Transverse colon (tissue), 4 donors: ENCODE measurements around the gene PRM2. TPM values are rescaled to one million over a fixed set of nuclear protein-coding genes. Genes with fewer than 3 reads are reported as not detected.

Experiments
- DNase-seq: peaks from one replicate; pipeline ENCODE4 v3.0.0-alpha.2; 2019
- H3K27ac ChIP-seq, 4 donors: fragments of 200-600 bp; sonication (generic); 2 replicates each; pipeline ENCODE4 v1.5.1; 2016 to 2018; ENCODE audit warnings: inconsistent platforms in 4 of 4
- H3K27me3 ChIP-seq: fragments of 200-600 bp; sonication (generic); 2 replicates; pipeline ENCODE4 v1.5.1; 2017; ENCODE audit warnings: inconsistent platforms
- H3K36me3 ChIP-seq, 4 donors: fragments of 200-600 bp; sonication (generic); 2 replicates each; pipeline ENCODE4 v1.5.1; 2017 to 2019; ENCODE audit warnings: inconsistent platforms in 4 of 4
- H3K4me1 ChIP-seq, 4 donors: fragments of 200-600 bp; sonication (generic); 2 replicates each; pipeline ENCODE4 v1.5.1; 2017 to 2020; ENCODE audit warnings: inconsistent platforms in 4 of 4
- H3K4me3 ChIP-seq, 4 donors: fragments of 200-600 bp; sonication (generic); 1 replicate in 1 of 4; 2 replicates in 3 of 4; pipeline versions ENCODE4 v1.5.1 to v1.6.1; 2017 to 2019; ENCODE audit warnings: inconsistent platforms in 4 of 4
- H3K9me3 ChIP-seq, 2 donors: fragments of 200-600 bp; sonication (generic); 2 replicates each; pipeline ENCODE4 v1.5.1; 2017 to 2019; ENCODE audit warnings: inconsistent platforms in 2 of 2
- EP300 ChIP-seq: sonication (generic); formaldehyde crosslinking; IDR thresholded peaks from one replicate; pipeline ENCODE4 v1.6.1; 2017; ENCODE audit warnings: antibody characterized with exemption, low read depth
- POLR2A ChIP-seq: fragments of 450-650 bp; IDR thresholded peaks from one replicate; pipeline ENCODE4 v1.6.1; 2016; ENCODE audit warnings: antibody characterized with exemption, mild to moderate bottlenecking, moderate library complexity
- POLR2AphosphoS5 ChIP-seq, 3 donors: sonication (generic); formaldehyde crosslinking; IDR thresholded peaks; one replicate each; pipeline ENCODE4 v1.6.1; 2016; ENCODE audit warnings: antibody characterized with exemption in 3 of 3
- WGBS, 2 donors: methylation state at CpG; one replicate each; pipeline ENCODE4 v1.1.5; 2018; ENCODE audit warnings: low coverage in 1 of 2; 5-methylcytosine and 5-hydroxymethylcytosine counted together
- in situ Hi-C, 4 donors: fragments of 200-750 bp; cut with MboI; loops; one replicate each; pipeline versions ENCODE4 v1.15.0 to v1.15.1; 2017; ENCODE audit warnings: low sequenced_read_pairs in 3 of 4, low pct_ligation_motif_present in 1 of 4, low pct_unique_long_range_greater_than_20kb in 1 of 4
- intact Hi-C: fragments of 100-400 bp; cut with DNase I; formaldehyde crosslinking; loops from one replicate; pipeline ENCODE4 v1.15.1; 2023; ENCODE audit warnings: low total_unique reads
- total RNA-seq, 4 donors: library from RNA; depleted of rRNA; stranded (reverse); fragments of >200 nt; gene quantifications; one replicate each; pipeline ENCODE4 v1.1.0, GENCODE V29; 2016
- TF ChIP-seq, protein P1 (sequence below), 5 experiments: fragments of 200-600 bp in 3 of 5; fragments of 450-650 bp in 2 of 5; sonication (generic) in 3 of 5; IDR thresholded peaks; 1 replicate in 2 of 5; 2 replicates in 3 of 5; pipeline ENCODE4 v1.5.1; 2016 to 2017; ENCODE audit warnings: antibody characterized with exemption in 5 of 5, inconsistent platforms in 3 of 5, mild to moderate bottlenecking in 2 of 5, moderate library complexity in 1 of 5

PRM2 gene
- total RNA-seq, 4 donors from 2014 or later = not detected

DNA sequence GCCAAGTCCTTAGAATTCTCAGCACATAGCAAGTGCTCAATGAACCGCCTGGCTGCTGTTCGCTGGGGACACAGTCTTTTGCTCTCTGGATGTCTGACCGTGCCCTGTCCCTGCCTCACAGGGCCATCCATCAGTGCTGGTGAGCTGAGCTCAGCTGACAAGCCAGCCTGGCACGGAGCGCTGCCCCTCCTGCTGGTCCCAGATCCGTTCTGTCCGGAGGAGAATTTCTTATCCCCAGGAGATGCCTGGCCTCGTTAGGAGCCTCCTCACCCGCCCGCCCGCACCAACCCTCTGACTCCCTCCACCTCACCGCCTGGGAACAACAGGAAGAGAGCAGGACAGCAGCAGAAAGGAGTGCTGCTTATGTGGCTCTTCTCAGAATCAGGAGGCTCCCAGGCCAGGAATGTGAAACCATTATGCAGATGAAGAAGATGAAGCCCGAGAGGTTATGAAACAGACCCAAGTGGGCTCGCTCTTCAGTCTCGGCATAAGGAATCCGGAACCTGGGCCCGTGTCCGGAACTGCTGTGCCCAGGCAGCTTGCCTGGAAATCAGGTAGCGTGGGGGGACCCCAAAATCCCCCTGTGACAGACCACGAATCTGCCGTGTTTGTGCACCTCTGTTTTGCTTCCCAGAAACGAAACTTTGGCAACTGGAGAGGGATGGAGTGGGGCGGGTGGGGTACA lies 40.2 kb upstream of the PRM2 start:
- Histone ChIP-seq H3K36me3 (no peaks in the 10 kb centered on the region), H3K4me3 (no peak overlapping the region), H3K27ac (no peak overlapping the region), H3K27me3 (no peaks in the 10 kb centered on the region), H3K9me3 (no peaks in the 10 kb centered on the region), H3K4me1 (peaks cover 0 to 13% (median 10%) of the 10 kb centered on the region in 4 donors)
- 83 to 86% methylated on average over 2 to 23 of the region's 23 CpGs for WGBS, 2 donors
- in situ Hi-C loops (no loop called here), intact Hi-C loops (no loop called here)
- TF ChIP-seq EP300 = no peak
- TF ChIP-seq POLR2A = no peak
- no peak for DNase-seq

DNA sequence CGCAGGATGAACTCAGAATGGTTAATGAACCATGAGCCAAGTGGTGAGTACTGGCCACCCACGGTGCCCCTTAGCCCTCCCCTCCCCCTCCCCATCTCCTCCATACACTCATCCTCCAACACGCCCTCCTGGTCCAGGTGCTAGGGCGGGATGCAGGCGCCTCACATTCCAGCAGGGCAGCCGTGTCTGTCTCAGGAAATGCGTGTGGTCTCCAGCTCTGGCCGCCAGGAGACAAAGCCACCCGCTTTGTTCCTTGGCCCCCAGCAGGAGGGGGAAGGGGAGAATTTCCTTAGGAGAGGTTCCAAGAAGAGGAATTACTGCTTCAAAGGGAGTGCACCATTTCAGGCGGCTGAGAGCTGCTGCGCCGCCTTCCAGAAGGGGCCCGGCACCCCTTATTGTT lies 39.2 kb upstream of the PRM2 start:
- Histone ChIP-seq H3K27ac (no peak overlapping the region), H3K9me3 (no peaks in the 10 kb centered on the region), H3K4me1 (peaks cover 0 to 13% (median 10%) of the 10 kb centered on the region in 4 donors), H3K36me3 (no peaks in the 10 kb centered on the region), H3K4me3 (no peak overlapping the region), H3K27me3 (no peaks in the 10 kb centered on the region)
- 49 to 66% methylated on average over 5 to 13 of the region's 13 CpGs for WGBS, 2 donors
- in situ Hi-C loops = no loop called here
- TF ChIP-seq EP300 = no peak
- TF ChIP-seq POLR2A = no peak
- intact Hi-C loops = no loop called here
- no peak for DNase-seq

DNA sequence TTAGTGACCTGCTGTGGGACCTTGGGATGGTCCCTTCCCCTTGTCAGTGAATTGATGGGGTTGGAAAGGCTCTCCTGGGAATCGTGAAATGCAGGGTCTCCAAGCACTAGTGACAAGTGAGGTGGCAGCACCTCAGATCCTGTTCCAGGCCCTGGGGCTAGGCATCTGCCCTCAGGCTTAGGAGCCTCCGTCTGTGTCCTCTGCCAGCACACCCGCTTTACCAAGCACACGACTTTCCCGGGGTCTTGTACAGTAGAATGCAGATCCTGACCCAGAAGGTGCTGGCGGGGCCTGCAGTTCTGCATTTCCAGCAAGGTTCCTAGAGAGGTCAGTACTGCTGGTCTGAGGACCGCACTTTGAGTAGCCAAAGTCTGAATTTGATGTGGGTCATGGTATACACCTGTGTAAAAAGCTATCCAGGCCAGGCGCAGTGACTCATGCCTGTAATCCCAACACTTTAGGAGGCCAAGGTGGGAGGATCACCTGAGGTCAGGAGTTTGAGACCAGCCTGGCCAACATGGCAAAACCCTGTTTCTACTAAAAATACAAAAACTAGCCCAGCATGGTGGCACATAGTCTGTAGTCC lies 38.1 kb upstream of the PRM2 start:
- Histone ChIP-seq H3K9me3 (no peaks in the 10 kb centered on the region), H3K27me3 (no peaks in the 10 kb centered on the region), H3K36me3 (no peaks in the 10 kb centered on the region), H3K4me3 (no peak overlapping the region), H3K27ac (no peak overlapping the region), H3K4me1 (peaks cover 0 to 13% (median 10%) of the 10 kb centered on the region in 4 donors)
- intact Hi-C loops (no loop called here), in situ Hi-C loops (no loop called here)
- no peak for DNase-seq
- 97% methylated on average over 8 of the region's 8 CpGs; no CpG with 5 or more reads in 1 of the 2 donors for WGBS, 2 donors
- TF ChIP-seq EP300 = no peak
- TF ChIP-seq, protein P1, sequence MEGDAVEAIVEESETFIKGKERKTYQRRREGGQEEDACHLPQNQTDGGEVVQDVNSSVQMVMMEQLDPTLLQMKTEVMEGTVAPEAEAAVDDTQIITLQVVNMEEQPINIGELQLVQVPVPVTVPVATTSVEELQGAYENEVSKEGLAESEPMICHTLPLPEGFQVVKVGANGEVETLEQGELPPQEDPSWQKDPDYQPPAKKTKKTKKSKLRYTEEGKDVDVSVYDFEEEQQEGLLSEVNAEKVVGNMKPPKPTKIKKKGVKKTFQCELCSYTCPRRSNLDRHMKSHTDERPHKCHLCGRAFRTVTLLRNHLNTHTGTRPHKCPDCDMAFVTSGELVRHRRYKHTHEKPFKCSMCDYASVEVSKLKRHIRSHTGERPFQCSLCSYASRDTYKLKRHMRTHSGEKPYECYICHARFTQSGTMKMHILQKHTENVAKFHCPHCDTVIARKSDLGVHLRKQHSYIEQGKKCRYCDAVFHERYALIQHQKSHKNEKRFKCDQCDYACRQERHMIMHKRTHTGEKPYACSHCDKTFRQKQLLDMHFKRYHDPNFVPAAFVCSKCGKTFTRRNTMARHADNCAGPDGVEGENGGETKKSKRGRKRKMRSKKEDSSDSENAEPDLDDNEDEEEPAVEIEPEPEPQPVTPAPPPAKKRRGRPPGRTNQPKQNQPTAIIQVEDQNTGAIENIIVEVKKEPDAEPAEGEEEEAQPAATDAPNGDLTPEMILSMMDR (IDR thresholded peaks at IDR 0.05) = no peak
- no peak for TF ChIP-seq POLR2AphosphoS5 (IDR thresholded peaks at IDR 0.05)
- TF ChIP-seq POLR2A = no peak

DNA sequence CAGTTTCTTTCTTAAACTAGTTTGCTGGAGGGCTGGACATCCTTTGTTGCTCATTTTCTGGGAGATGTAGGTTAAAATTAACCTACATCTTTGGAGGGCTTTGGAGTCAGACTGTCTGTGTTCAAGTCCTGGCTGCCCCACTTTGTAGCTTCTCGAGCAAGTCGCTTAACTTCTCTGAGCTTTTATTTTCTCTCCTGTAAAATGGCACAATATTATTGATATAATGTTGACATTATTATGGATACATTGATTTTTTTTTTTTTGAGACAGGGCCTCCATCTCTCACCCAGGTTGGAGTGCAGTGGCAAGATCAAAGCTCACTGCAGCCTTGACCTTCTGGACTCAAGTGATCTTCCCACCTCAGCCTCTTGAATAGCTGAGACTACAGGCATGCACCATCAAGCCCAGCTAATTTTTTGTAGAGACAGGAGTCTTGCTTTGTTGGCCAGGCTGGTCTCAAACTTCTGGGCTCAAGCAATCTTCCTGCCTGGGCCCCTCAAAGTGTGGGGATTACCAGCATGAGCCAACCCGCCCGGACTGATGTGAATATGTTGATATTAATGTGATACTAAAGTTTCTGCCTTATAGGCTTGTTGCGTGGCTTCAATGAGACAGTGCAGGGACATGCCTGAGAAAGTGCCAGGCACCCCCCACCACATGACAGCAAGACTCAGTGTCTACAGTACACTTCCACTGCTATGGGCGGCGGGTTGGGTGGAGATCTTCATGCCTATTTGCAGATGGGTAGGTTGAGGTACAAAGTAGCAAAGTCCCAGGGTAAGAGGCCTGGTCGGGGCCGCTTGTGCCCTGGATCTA lies 37.4 kb upstream of the PRM2 start:
- WGBS, 2 donors = 96 to 100% methylated on average over 2 to 9 of the region's 9 CpGs
- Histone ChIP-seq H3K27ac (no peak overlapping the region), H3K4me3 (no peak overlapping the region), H3K9me3 (no peaks in the 10 kb centered on the region), H3K36me3 (no peaks in the 10 kb centered on the region), H3K4me1 (peaks cover 0 to 13% (median 10%) of the 10 kb centered on the region in 4 donors), H3K27me3 (no peaks in the 10 kb centered on the region)
- intact Hi-C loops (no loop called here), in situ Hi-C loops (no loop called here)
- TF ChIP-seq POLR2A = no peak
- no peak for TF ChIP-seq EP300
- no peak for TF ChIP-seq POLR2AphosphoS5 (IDR thresholded peaks at IDR 0.05)
- TF ChIP-seq, protein P1 (IDR thresholded peaks at IDR 0.05) = no peak
- no peak for DNase-seq
